ENCODE data around the gene CEP76.

DNA sequence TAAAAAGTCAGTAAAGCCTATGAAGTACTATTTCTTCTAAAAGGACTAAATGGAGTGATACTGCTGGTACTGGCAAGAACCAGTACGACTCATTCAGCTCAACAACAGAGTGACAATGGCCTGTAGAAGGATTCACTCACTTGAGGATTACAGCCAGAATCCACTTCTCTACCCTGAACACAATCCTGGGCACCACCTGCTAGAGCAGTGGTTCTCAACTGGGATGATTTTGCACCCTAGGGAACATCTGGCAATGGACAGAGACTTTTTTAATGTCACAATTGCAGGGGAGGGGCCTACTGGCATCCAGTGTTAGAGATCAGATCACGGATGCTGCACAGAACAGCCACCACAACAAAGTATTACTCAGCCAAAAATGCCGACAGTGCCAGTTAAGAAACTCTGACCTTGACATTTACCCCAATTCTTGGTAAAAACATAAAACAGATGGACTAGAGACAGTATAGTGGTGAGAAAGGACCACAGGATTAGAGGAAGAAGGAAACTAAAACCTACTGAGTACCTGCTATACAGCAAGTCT is 49.6 kb downstream of the CEP76 start:
- TF ChIP-seq, protein P1, sequence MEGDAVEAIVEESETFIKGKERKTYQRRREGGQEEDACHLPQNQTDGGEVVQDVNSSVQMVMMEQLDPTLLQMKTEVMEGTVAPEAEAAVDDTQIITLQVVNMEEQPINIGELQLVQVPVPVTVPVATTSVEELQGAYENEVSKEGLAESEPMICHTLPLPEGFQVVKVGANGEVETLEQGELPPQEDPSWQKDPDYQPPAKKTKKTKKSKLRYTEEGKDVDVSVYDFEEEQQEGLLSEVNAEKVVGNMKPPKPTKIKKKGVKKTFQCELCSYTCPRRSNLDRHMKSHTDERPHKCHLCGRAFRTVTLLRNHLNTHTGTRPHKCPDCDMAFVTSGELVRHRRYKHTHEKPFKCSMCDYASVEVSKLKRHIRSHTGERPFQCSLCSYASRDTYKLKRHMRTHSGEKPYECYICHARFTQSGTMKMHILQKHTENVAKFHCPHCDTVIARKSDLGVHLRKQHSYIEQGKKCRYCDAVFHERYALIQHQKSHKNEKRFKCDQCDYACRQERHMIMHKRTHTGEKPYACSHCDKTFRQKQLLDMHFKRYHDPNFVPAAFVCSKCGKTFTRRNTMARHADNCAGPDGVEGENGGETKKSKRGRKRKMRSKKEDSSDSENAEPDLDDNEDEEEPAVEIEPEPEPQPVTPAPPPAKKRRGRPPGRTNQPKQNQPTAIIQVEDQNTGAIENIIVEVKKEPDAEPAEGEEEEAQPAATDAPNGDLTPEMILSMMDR (IDR thresholded peaks at IDR 0.05), result no peak
- TF ChIP-seq POLR2A (IDR thresholded peaks at IDR 0.05), result no peak
